H9 (cell line): ENCODE data around the gene LRRC31. TPM values are rescaled to one million over a fixed set of nuclear protein-coding genes. Genes with fewer than 3 reads are reported as not detected.

Experiments used
- DNase-seq: peaks from one replicate; pipeline ENCODE4 v3.0.0-alpha.2; 2017
- H2AFZ ChIP-seq: one replicate; pipeline ENCODE4 v1.6.1; 2013; ENCODE audit warnings: mild to moderate bottlenecking, low read length, control low read depth, moderate library complexity
- H2AK5ac ChIP-seq: 2 replicates; pipeline ENCODE4 v1.6.1; 2013; ENCODE audit warnings: low read length, control low read depth, mixed read lengths; ENCODE audit not compliant: insufficient read length
- H2BK120ac ChIP-seq: one replicate; pipeline ENCODE4 v1.6.1; 2013; ENCODE audit warnings: low read depth, mild to moderate bottlenecking, low read length, control low read depth, inconsistent platforms; ENCODE audit not compliant: poor library complexity, severe bottlenecking
- H2BK12ac ChIP-seq: 2 replicates; pipeline ENCODE4 v1.6.1; 2013; ENCODE audit warnings: low read length, control low read depth, mixed read lengths, low read depth; ENCODE audit not compliant: insufficient read length
- H2BK15ac ChIP-seq: 2 replicates; pipeline ENCODE4 v1.6.1; 2013; ENCODE audit warnings: low read depth, low read length, control low read depth
- H2BK20ac ChIP-seq: one replicate; pipeline ENCODE4 v1.6.1; 2013; ENCODE audit warnings: low read depth, mild to moderate bottlenecking, low read length, control low read depth, inconsistent platforms; ENCODE audit not compliant: poor library complexity, severe bottlenecking
- H2BK5ac ChIP-seq: 2 replicates; pipeline ENCODE4 v1.6.1; 2013; ENCODE audit warnings: low read length, control low read depth, mixed read lengths; ENCODE audit not compliant: insufficient read length
- H3K14ac ChIP-seq: 2 replicates; pipeline ENCODE4 v1.6.1; 2013; ENCODE audit warnings: low read length, control low read depth; ENCODE audit not compliant: insufficient read depth
- H3K18ac ChIP-seq: 2 replicates; pipeline ENCODE4 v1.6.1; 2013; ENCODE audit warnings: low read depth, mild to moderate bottlenecking, mixed read lengths, low read length, control low read depth; ENCODE audit not compliant: insufficient read length
- H3K23ac ChIP-seq: 2 replicates; pipeline ENCODE4 v1.6.1; 2013; ENCODE audit warnings: low read length, control low read depth, mixed read lengths, low read depth; ENCODE audit not compliant: insufficient read length
- H3K23me2 ChIP-seq: 2 replicates; pipeline ENCODE4 v1.6.1; 2013; ENCODE audit warnings: low read depth, mild to moderate bottlenecking, mixed read lengths, low read length, control low read depth; ENCODE audit not compliant: insufficient read length, poor library complexity, severe bottlenecking
- H3K27ac ChIP-seq: 2 replicates; pipeline ENCODE4 v1.5.1; 2013; ENCODE audit warnings: low read length, control low read depth, mixed read lengths, low read depth; ENCODE audit not compliant: insufficient read length
- H3K27me3 ChIP-seq: 2 replicates; pipeline ENCODE4 v1.6.1; 2013; ENCODE audit warnings: low read length, control low read depth, inconsistent platforms; ENCODE audit not compliant: insufficient read depth
- H3K4ac ChIP-seq: 2 replicates; pipeline ENCODE4 v1.6.1; 2013; ENCODE audit warnings: low read depth, mild to moderate bottlenecking, control low read depth, inconsistent platforms, low read length, moderate library complexity
- H3K4me1 ChIP-seq: 2 replicates; pipeline ENCODE4 v1.6.1; 2013; ENCODE audit warnings: low read length, control low read depth, inconsistent platforms; ENCODE audit not compliant: insufficient read depth
- H3K4me2 ChIP-seq: 2 replicates; pipeline ENCODE4 v1.6.1; 2013; ENCODE audit warnings: low read length, control low read depth, mixed read lengths; ENCODE audit not compliant: insufficient read length, insufficient read depth
- H3K56ac ChIP-seq: 2 replicates; pipeline ENCODE4 v1.6.1; 2013; ENCODE audit warnings: low read depth, mild to moderate bottlenecking, mixed read lengths, low read length, control low read depth; ENCODE audit not compliant: insufficient read length
- H3K79me1 ChIP-seq: 2 replicates; pipeline ENCODE4 v1.6.1; 2013; ENCODE audit warnings: low read depth, mild to moderate bottlenecking, moderate library complexity, low read length, control low read depth, inconsistent platforms; ENCODE audit not compliant: insufficient read depth, poor library complexity, severe bottlenecking
- H3K79me2 ChIP-seq: 2 replicates; pipeline ENCODE4 v1.6.1; 2013; ENCODE audit warnings: low read length, control low read depth, inconsistent platforms; ENCODE audit not compliant: insufficient read depth
- H3K9ac ChIP-seq: 2 replicates; pipeline ENCODE4 v1.6.1; 2013; ENCODE audit warnings: low read length, control low read depth, mixed read lengths; ENCODE audit not compliant: insufficient read length; ENCODE audit errors: extremely low read depth
- H3K9me3 ChIP-seq: one replicate; pipeline ENCODE4 v1.6.1; 2013; ENCODE audit warnings: low read depth, low read length, inconsistent platforms; ENCODE audit not compliant: control insufficient read depth
- H3T11ph ChIP-seq: one replicate; pipeline ENCODE4 v1.6.1; 2013; ENCODE audit warnings: mild to moderate bottlenecking, low read length, control low read depth, inconsistent platforms
- H4K20me1 ChIP-seq: one replicate; pipeline ENCODE4 v1.6.1; 2013; ENCODE audit not compliant: control insufficient read depth, insufficient read length, insufficient read depth
- H4K5ac ChIP-seq: 2 replicates; pipeline ENCODE4 v1.6.1; 2013; ENCODE audit warnings: low read depth, mild to moderate bottlenecking, mixed read lengths, low read length, control low read depth; ENCODE audit not compliant: insufficient read length
- H4K8ac ChIP-seq: replicated peaks from 2 replicates; pipeline ENCODE4 v1.6.1; 2013; ENCODE audit warnings: low read length, control low read depth, mixed read lengths, low read depth; ENCODE audit not compliant: insufficient read length
- H4K91ac ChIP-seq: 2 replicates; pipeline ENCODE4 v1.6.1; 2013; ENCODE audit warnings: low read depth, mild to moderate bottlenecking, moderate library complexity, mixed read lengths, low read length, control low read depth; ENCODE audit not compliant: insufficient read length
- H3K27ac Mint-ChIP-seq, 3 experiments: 2 replicates in 2 of 3; 3 replicates in 1 of 3; pipeline ENCODE4 v1.8.0; 2020 to 2021; ENCODE audit warnings: mixed read lengths in 3 of 3, mild to moderate bottlenecking in 1 of 3, moderate library complexity in 1 of 3
- H3K27me3 Mint-ChIP-seq: 2 replicates; pipeline ENCODE4 v1.8.0; 2021; ENCODE audit warnings: low read depth, mild to moderate bottlenecking, moderate library complexity, mixed read lengths
- H3K36me3 Mint-ChIP-seq, 3 experiments: 2 replicates in 2 of 3; 3 replicates in 1 of 3; pipeline ENCODE4 v1.8.0; 2020 to 2021; ENCODE audit warnings: low read depth in 3 of 3, mixed read lengths in 3 of 3; ENCODE audit not compliant: insufficient read depth in 1 of 3
- H3K4me1 Mint-ChIP-seq, 2 experiments: 2 replicates each; pipeline ENCODE4 v1.8.0; 2020; ENCODE audit warnings: mixed read lengths in 2 of 2
- H3K4me3 Mint-ChIP-seq, 2 experiments: 2 replicates in 1 of 2; 3 replicates in 1 of 2; pipeline ENCODE4 v1.8.0; 2020 to 2021; ENCODE audit warnings: mild to moderate bottlenecking in 2 of 2, mixed read lengths in 2 of 2, moderate library complexity in 1 of 2
- H3K9me3 Mint-ChIP-seq, 2 experiments: 2 replicates in 1 of 2; 3 replicates in 1 of 2; pipeline ENCODE4 v1.8.0; 2020; ENCODE audit warnings: mild to moderate bottlenecking in 2 of 2, mixed read lengths in 2 of 2, moderate library complexity in 1 of 2
- WGBS: extraction: QIAGEN DNeasy Blood & Tissue Kit; methylation state at CpG from one replicate; pipeline ENCODE4 v1.1.7; 2013; ENCODE audit warnings: missing lambda C conversion rate, low lambda C conversion rate, mixed read lengths; ENCODE audit not compliant: insufficient read length; ENCODE audit errors: extremely low coverage; 5-methylcytosine and 5-hydroxymethylcytosine counted together
- total RNA-seq: library from RNA; stranded (reverse); gene quantifications from 2 replicates; pipeline ENCODE4 v1.2.1, GENCODE V29; 2021
- TF ChIP-seq, protein P1 (sequence below): fragments of 200-600 bp; sonication (generic); conservative IDR thresholded peaks from 3 replicates; pipeline ENCODE4 v1.8.0; 2021; ENCODE audit warnings: antibody characterized with exemption, mild to moderate bottlenecking

LRRC31 gene
- total RNA-seq, 1 experiment from 2014 or later, result not detected

DNA sequence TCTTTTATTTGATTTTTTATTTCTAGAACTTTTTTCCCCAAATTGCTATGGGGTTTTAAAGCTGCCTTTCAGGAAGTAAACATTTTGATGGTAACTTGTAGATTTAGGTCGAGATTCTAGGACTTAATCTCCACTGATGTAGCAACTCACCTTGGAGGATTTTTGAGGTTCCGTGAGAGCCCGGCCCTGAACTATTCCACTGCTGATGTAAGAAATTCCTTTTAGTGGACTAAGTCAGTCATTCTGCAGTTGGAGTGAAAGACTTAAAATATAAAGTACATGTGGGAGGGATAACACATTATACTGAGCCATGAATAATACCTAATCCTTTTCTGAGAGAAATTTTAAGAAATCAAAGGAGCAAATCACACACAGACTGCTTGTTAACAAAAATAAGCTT lies 44.4 kb downstream of the LRRC31 start:
- no peaks in the 10 kb centered on the region for H4K20me1 ChIP-seq
- H3K4me1 ChIP-seq, result no peaks in the 10 kb centered on the region
- Mint-ChIP-seq H3K27me3 (no peaks in the 10 kb centered on the region; the same call in 1 of the 2 replicates), H3K4me3 (no peak overlapping the region), H3K27ac (no peak overlapping the region), H3K4me1 (peaks cover 0 to 4% of the 10 kb centered on the region in 2 experiments; a peak in 2 of 4 replicates), H3K36me3 (no peaks in the 10 kb centered on the region), H3K9me3 (no peaks in the 10 kb centered on the region)
- H3K27ac ChIP-seq, result no peak overlapping the region
- H3K23ac ChIP-seq, result no peak overlapping the region
- H3K4ac ChIP-seq, result no peak overlapping the region
- no peak overlapping the region for H4K91ac ChIP-seq
- H3K79me1 ChIP-seq, result no peaks in the 10 kb centered on the region
- no peak overlapping the region for H3K9ac ChIP-seq
- H4K8ac ChIP-seq, result no peak overlapping the region
- H2BK15ac ChIP-seq, result no peak overlapping the region
- H3K14ac ChIP-seq, result no peak overlapping the region
- WGBS, result no CpG with 5 or more reads among the region's 3 CpGs
- no peak overlapping the region for H2BK12ac ChIP-seq
- no peaks in the 10 kb centered on the region for H3K9me3 ChIP-seq
- no peak overlapping the region for H3K18ac ChIP-seq
- H3T11ph ChIP-seq, result no peak overlapping the region
- TF ChIP-seq, protein P1, sequence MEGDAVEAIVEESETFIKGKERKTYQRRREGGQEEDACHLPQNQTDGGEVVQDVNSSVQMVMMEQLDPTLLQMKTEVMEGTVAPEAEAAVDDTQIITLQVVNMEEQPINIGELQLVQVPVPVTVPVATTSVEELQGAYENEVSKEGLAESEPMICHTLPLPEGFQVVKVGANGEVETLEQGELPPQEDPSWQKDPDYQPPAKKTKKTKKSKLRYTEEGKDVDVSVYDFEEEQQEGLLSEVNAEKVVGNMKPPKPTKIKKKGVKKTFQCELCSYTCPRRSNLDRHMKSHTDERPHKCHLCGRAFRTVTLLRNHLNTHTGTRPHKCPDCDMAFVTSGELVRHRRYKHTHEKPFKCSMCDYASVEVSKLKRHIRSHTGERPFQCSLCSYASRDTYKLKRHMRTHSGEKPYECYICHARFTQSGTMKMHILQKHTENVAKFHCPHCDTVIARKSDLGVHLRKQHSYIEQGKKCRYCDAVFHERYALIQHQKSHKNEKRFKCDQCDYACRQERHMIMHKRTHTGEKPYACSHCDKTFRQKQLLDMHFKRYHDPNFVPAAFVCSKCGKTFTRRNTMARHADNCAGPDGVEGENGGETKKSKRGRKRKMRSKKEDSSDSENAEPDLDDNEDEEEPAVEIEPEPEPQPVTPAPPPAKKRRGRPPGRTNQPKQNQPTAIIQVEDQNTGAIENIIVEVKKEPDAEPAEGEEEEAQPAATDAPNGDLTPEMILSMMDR, result no peak
- no peak overlapping the region for H3K56ac ChIP-seq
- no peak for DNase-seq
- H2BK120ac ChIP-seq, result no peak overlapping the region
- H3K4me2 ChIP-seq, result no peak overlapping the region
- no peaks in the 10 kb centered on the region for H3K23me2 ChIP-seq
- no peaks in the 10 kb centered on the region for H3K27me3 ChIP-seq
- H2AFZ ChIP-seq, result no peak overlapping the region
- H2BK20ac ChIP-seq, result no peak overlapping the region
- H3K79me2 ChIP-seq, result no peaks in the 10 kb centered on the region
- H2BK5ac ChIP-seq, result no peak overlapping the region
- no peak overlapping the region for H4K5ac ChIP-seq
- H2AK5ac ChIP-seq, result no peak overlapping the region
